Epithelial cell of umbilical artery (primary cell): Measurements from ENCODE around the gene PRM1. TPM values are rescaled to one million over a fixed set of nuclear protein-coding genes. Genes with fewer than 3 reads are reported as not detected.

Experiments
- total RNA-seq: library from RNA; depleted of rRNA; stranded (reverse); fragments of >200 nt; gene quantifications from 2 replicates; pipeline ENCODE4 v1.2.3, GENCODE V29; 2014

Gene PRM1, protein sequence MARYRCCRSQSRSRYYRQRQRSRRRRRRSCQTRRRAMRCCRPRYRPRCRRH
- not detected in 2 replicates for total RNA-seq

DNA sequence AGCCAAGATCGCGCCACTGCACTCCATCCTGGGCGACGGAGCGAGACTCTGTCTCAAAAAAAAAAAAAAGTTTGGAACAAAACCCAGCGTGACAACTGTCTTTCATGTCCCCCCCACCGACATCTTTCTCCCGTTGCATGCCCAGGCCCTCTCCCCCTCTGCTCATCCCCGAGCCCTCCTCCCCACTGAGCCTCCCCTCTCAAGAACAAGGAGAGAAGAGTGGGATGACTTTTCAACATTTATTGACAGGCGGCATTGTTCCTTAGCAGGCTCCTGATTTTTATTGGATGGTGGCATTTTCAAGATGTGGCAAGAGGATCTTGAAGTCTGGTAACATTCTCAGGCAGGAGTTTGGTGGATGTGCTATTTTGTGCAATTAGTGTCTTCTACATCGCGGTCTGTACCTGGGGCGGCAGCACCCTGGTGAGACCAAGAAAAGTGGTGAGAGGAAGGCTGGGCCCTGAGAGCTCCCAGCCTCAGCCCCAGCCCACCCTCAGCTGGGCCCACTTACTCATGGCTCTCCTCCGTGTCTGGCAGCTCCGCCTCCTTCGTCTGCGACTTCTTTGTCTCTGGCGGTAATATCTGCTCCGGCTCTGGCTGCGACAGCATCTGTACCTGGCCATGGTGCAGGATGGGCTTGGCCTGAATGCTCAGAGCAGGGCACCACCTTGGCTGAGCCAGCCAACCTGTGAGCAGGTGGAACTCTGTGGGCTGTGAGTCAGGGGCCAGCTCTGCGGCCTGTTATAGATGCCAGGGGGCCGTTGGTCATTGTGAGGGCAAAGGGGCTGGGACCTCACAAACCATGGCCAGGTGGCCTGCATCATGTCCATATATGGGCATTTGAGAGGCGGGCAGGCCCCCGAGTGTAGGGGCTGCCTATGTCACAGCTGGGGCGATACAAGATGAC is at the start of gene PRM1:
TSS of gene PRM1 (minus strand) at position 715 of the 907 bp plus-strand sequence. CDS start at position 623, 92 bp downstream.

GRCh38 chr16:11276143-11276895 is 4.8 kb downstream of the PRM1 start, which contains the start of gene PRM2:
TSS of gene PRM2 (minus strand) at chr16:11276480. CDS start at chr16:11276370, 110 bp downstream.

GRCh38 chr16:11272921-11273720 is 8.0 kb downstream of the PRM1 start, which contains the start of gene PRM3:
TSS of gene PRM3 (minus strand) at chr16:11273629. CDS start at chr16:11273595, 34 bp downstream.

DNA sequence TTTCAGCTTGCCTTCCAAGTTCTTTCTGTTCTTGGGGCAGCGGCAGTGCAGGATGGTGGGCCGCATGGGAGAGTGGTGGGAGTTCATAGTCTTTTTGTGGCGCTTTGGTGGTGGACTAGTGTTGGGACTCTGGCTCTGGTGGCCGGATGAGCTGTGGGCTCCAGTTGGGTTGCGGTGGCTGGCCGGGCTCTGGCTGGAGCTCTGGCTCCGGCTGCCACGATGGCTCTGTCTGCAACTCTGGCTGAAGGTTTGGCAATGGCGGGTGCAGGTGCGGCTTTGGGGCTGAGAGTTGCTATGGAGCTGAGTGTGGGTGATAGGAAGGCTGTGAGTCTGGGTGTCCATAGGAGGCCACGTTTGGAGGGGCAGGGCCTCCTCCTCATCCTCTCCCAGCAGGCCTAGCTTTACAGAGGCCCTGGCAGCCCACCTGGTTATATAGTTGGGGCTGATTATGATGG is 12.2 kb downstream of the PRM1 start, which contains the start of gene TNP2:
TSS of gene TNP2 (minus strand) at position 405 of the 455 bp plus-strand sequence. CDS start at position 342, 63 bp downstream.

DNA sequence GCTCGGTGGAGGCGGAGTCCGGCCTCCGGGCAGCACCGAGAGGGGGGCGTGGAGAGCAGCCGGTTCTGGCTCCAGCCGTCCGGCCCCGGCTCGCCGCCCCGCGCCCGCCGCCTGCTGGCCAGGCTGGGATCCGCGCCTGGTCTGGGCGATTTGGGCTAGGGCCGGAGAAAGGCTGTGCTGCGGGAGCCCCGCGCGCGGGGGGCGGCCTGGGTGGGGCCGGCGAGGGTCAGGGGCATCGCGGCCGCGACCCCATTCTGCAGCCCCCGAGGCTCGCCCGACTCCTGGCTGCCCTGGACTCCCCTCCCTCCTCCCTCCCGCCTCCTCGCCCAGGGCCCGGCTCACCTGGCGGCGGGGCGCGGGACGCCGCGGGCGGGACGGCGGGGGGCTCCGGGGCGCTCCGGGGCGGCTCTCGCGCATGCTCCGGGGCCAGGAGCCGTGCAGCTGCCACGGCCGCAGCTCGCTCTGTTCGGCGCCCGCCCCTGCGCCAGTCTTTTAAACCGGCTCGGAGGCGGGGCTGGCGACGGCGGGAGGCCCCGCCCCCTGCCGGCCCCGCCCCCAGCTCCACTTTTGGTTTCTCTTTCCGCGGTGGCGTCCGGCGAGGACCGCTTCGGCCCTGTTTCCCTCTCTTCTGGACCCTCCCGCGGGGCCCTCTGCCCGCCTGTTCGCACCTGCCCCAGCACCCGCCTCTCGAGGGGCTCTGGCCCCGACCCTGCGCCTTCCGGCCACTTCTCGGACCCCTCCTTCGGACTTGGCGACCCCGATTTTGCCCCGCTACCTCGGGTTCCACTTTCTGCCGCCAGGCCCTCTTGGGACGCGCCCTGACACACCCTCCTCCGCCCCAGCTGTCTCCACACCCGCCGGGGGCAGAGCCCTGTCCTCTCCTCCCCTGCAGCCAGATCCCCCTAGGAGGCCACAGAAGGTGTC is 25.1 kb downstream of the PRM1 start, which contains the start of gene SOCS1:
TSS of gene SOCS1 (minus strand) at position 468 of the 924 bp plus-strand sequence. CDS start 726 bp downstream, outside the sequence.

Other genes with a start within 250 kb of the PRM1 start
- 1.3 and 2.1 TPM in 2 replicates for gene SOCS1, start 25.1 kb downstream of the PRM1 start, total RNA-seq
- gene TNP2, start 12.0 kb downstream of the PRM1 start, total RNA-seq = not detected in 2 replicates
- gene PRM3, start 7.7 kb downstream of the PRM1 start, total RNA-seq = not detected in 2 replicates
- gene PRM2, start 4.8 kb downstream of the PRM1 start, total RNA-seq = not detected in 2 replicates
- 10.1 and 12.3 TPM in 2 replicates for gene RMI2, start 64.1 kb upstream of the PRM1 start, total RNA-seq